HL-60 (cell line): ENCODE measurements around the gene ANKS1A.

Experiments
- DNase-seq, 2 experiments: peaks; one replicate each; pipeline ENCODE4 v3.0.0-alpha.2; 2010 to 2020; ENCODE audit warnings: low read depth in 1 of 2, low spot score in 1 of 2
- H3K27ac ChIP-seq: fragments of 250-450 bp; sonication (Bioruptor Pico); replicated peaks from 2 replicates; pipeline ENCODE4 v1.5.1; 2020; ENCODE audit warnings: mild to moderate bottlenecking, moderate library complexity
- H3K27me3 ChIP-seq: fragments of 250-450 bp; sonication (Bioruptor Pico); 2 replicates; pipeline ENCODE4 v1.5.1; 2021; ENCODE audit warnings: mild to moderate bottlenecking, moderate library complexity; ENCODE audit not compliant: insufficient read depth, poor library complexity, severe bottlenecking
- H3K4me3 ChIP-seq: replicated peaks from 2 replicates; pipeline ENCODE4 v1.5.1; 2011; ENCODE audit warnings: mild to moderate bottlenecking, control low read depth, low read length; ENCODE audit not compliant: insufficient read depth
- CTCF ChIP-seq: IDR thresholded peaks from one replicate; pipeline ENCODE4 v1.5.1; 2011; ENCODE audit warnings: low read length, control low read depth, inconsistent platforms; ENCODE audit not compliant: insufficient read depth
- GABPA ChIP-seq: IDR thresholded peaks from 2 replicates; pipeline ENCODE4 v1.6.1; 2012; ENCODE audit warnings: low read depth
- POLR2AphosphoS5 ChIP-seq: IDR thresholded peaks from 2 replicates; pipeline ENCODE4 v1.6.1; 2012; ENCODE audit warnings: low read depth
- REST ChIP-seq: IDR thresholded peaks from 2 replicates; pipeline ENCODE4 v1.6.1; 2012; ENCODE audit warnings: low read depth; ENCODE audit not compliant: insufficient replicate concordance
- SPI1 ChIP-seq: IDR thresholded peaks from 2 replicates; pipeline ENCODE4 v1.6.1; 2012; ENCODE audit warnings: low read depth, mild to moderate bottlenecking, borderline replicate concordance

Gene ANKS1A

GRCh38 chr6:35069262-35069661 is 180.2 kb downstream of the ANKS1A start:
- no peak for TF ChIP-seq CTCF
- TF ChIP-seq GABPA: no peak
- no peak for TF ChIP-seq REST
- no peak for TF ChIP-seq SPI1
- no peak for TF ChIP-seq POLR2AphosphoS5
- H3K27ac ChIP-seq: no peak overlapping the region
- H3K27me3 ChIP-seq: no peaks in the 10 kb centered on the region
- DNase-seq: no peak
- H3K4me3 ChIP-seq: no peak overlapping the region

- TF ChIP-seq POLR2AphosphoS5 (no peak), GABPA (no peak), SPI1 (no peak), CTCF (no peak), REST (no peak)
- no peak for DNase-seq
- no peak overlapping the region for H3K27ac ChIP-seq
- no peaks in the 10 kb centered on the region for H3K27me3 ChIP-seq
- H3K4me3 ChIP-seq: no peak overlapping the region
These were observed 181.1 kb downstream of the ANKS1A start for GRCh38 chr6:35070111-35070510.

- H3K27ac ChIP-seq: no peak overlapping the region
- TF ChIP-seq REST (no peak), GABPA (no peak), CTCF (no peak), SPI1 (no peak), POLR2AphosphoS5 (no peak)
- no peak for DNase-seq
- no peak overlapping the region for H3K4me3 ChIP-seq
- no peaks in the 10 kb centered on the region for H3K27me3 ChIP-seq
These were observed 182.4 kb downstream of the ANKS1A start for GRCh38 chr6:35071347-35071994.
